Measurements from ENCODE around the gene PCCA.

DNA sequence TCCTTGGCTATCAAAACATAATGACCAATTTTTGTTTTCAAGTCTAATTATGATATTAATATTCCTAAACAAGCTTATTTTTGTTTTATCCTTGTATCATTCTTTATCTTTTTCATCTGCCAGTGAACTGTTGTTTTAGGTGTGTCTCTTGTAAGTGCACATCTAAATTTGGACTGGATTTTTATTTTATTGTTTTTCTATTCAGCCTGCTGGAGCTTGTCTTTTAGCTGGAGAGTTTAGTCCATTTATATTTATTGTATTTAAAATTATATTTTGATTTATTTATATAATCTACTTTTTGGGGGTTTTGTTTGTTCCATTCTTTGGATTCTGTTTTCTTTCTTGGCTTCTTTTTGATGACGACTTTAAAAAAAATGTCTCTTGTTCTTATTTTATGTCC lies 159.0 kb downstream of the PCCA start:
- TF ChIP-seq, protein P1, sequence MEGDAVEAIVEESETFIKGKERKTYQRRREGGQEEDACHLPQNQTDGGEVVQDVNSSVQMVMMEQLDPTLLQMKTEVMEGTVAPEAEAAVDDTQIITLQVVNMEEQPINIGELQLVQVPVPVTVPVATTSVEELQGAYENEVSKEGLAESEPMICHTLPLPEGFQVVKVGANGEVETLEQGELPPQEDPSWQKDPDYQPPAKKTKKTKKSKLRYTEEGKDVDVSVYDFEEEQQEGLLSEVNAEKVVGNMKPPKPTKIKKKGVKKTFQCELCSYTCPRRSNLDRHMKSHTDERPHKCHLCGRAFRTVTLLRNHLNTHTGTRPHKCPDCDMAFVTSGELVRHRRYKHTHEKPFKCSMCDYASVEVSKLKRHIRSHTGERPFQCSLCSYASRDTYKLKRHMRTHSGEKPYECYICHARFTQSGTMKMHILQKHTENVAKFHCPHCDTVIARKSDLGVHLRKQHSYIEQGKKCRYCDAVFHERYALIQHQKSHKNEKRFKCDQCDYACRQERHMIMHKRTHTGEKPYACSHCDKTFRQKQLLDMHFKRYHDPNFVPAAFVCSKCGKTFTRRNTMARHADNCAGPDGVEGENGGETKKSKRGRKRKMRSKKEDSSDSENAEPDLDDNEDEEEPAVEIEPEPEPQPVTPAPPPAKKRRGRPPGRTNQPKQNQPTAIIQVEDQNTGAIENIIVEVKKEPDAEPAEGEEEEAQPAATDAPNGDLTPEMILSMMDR (IDR thresholded peaks at IDR 0.05), result no peak
- TF ChIP-seq POLR2A (IDR thresholded peaks at IDR 0.05) (no peak), POLR2AphosphoS5 (IDR thresholded peaks at IDR 0.05) (no peak)

Data from prostate gland (tissue), 2 donors.